ENCODE data around the gene PROS1. TPM values are rescaled to one million over a fixed set of nuclear protein-coding genes. Genes with fewer than 3 reads are reported as not detected.

The PROS1 gene
- total and polyA plus RNA-seq, 2 of the 4 experiments (the other 2 are of a cell fraction): 1.6 to 2.8 TPM

GRCh38 chr3:94020293-94020692 is 46.6 kb upstream of the PROS1 start:
- intact Hi-C loops (cut with micrococcal nuclease): no loop called here
- no peak overlapping the region for H3K9ac ChIP-seq (ENCODE audit: low read depth, low read length)

More at GRCh38 chr3:94020293-94020692, 46.6 kb upstream of the PROS1 start:
- BruUV-seq (replicated peaks): no TSS peak
- H3K4me1 ChIP-seq (ENCODE audit: control insufficient read depth, insufficient read depth, low read length): no peaks in the 10 kb centered on the region
- no peaks in the 10 kb centered on the region for H3K9me3 ChIP-seq (ENCODE audit: control insufficient read depth, insufficient read depth, low read length)
- H2AK9ac ChIP-seq (replicated peaks; ENCODE audit: low read depth, low read length, poor library complexity): no peak overlapping the region
- CTCF ChIA-PET: no interaction called here
- no peak overlapping the region for H4K5ac ChIP-seq (ENCODE audit: low read depth, low read length)
- dilution Hi-C loops (cut with HindIII; ENCODE audit: low sequenced_read_pairs, unreplicated experiment) (no loop called here), in situ Hi-C loops (cut with MboI; ENCODE audit: low sequenced_read_pairs) (no loop called here)
- H3K4me2 ChIP-seq (ENCODE audit: low read depth, low read length): no peak overlapping the region
- no peak overlapping the region for H3K14ac ChIP-seq (replicated peaks; ENCODE audit: low read depth, low read length)
- H3K79me1 ChIP-seq (ENCODE audit: low read depth in 1 of 2, low read length in 2 of 2): no peaks in the 10 kb centered on the region
- no peak overlapping the region for H2BK20ac ChIP-seq (ENCODE audit: low read depth, low read length)
- no peak overlapping the region for H3K4ac ChIP-seq (ENCODE audit: low read depth, low read length)
- no peak overlapping the region for H2BK15ac ChIP-seq (ENCODE audit: low read depth, low read length)
- no peak overlapping the region for H3K27ac ChIP-seq (ENCODE audit: insufficient read depth, low read length)
- DNase-seq (no peak), ATAC-seq (ENCODE audit: low read depth) (no peak)
- POLR2A ChIA-PET (ENCODE audit: unreplicated experiment): no interaction called here
- no peak overlapping the region for H3K4me3 ChIP-seq (ENCODE audit: insufficient read depth, low read depth, low read length)
- H2BK120ac ChIP-seq (ENCODE audit: low read depth, low read length): no peak overlapping the region
- H4K91ac ChIP-seq (ENCODE audit: insufficient read depth, low read depth, low read length): no peak overlapping the region
- no peaks in the 10 kb centered on the region for H4K20me1 ChIP-seq (ENCODE audit: insufficient read depth, low read length)
- H2BK5ac ChIP-seq (ENCODE audit: low read depth, low read length, poor library complexity, severe bottlenecking): no peak overlapping the region
- no peaks in the 10 kb centered on the region for H3K36me3 ChIP-seq (ENCODE audit: control insufficient read depth, insufficient read depth, low read length)
- H3K23ac ChIP-seq (ENCODE audit: low read depth, low read length): no peak overlapping the region
- no peak overlapping the region for H3K18ac ChIP-seq (ENCODE audit: low read depth, low read length)
- no peaks in the 10 kb centered on the region for H3K27me3 ChIP-seq (ENCODE audit: control insufficient read depth, insufficient read depth, low read length)
- TF ChIP-seq SMC3 (IDR thresholded peaks at IDR 0.05; ENCODE audit: low read depth, low read length) (no peak), RAD21 (IDR thresholded peaks at IDR 0.05; ENCODE audit: low read length) (no peak), CEBPB (IDR thresholded peaks at IDR 0.05; ENCODE audit: low read depth, low read length) (no peak), RFX5 (IDR thresholded peaks at IDR 0.05; ENCODE audit: low read depth, low read length) (no peak), MAFK (IDR thresholded peaks at IDR 0.05; ENCODE audit: low read depth, low read length) (no peak), USF2 (IDR thresholded peaks at IDR 0.05; ENCODE audit: low read depth, low read length) (no peak), CTCF (conservative IDR thresholded peaks at IDR 0.05; ENCODE audit: low read depth, low read length) (no peak), NFE2L2 (IDR thresholded peaks at IDR 0.05; ENCODE audit: low read depth, low read length) (no peak), MAZ (IDR thresholded peaks at IDR 0.05; ENCODE audit: borderline replicate concordance, low read depth, low read length) (no peak), POLR2A (IDR thresholded peaks at IDR 0.05; ENCODE audit: low read depth, low read length) (no peak), ELK1 (IDR thresholded peaks at IDR 0.05; ENCODE audit: borderline replicate concordance, low read depth, low read length) (no peak), FOS (IDR thresholded peaks at IDR 0.05; ENCODE audit: low read depth, low read length) (no peak), MXI1 (IDR thresholded peaks at IDR 0.05; ENCODE audit: borderline replicate concordance, low read depth, low read length) (no peak), BHLHE40 (IDR thresholded peaks at IDR 0.05; ENCODE audit: low read depth, low read length) (no peak)
- H3K56ac ChIP-seq (ENCODE audit: extremely low read depth, insufficient read depth, low read length): no peak overlapping the region
- WGBS, 2 experiments (ENCODE audit: extremely low coverage in 2 of 2, insufficient read length in 1 of 2): no CpG with 5 or more reads among the region's 3 CpGs
- H2AK5ac ChIP-seq (ENCODE audit: low read depth, low read length): no peak overlapping the region
- H3K9me1 ChIP-seq (ENCODE audit: insufficient read depth, low read length): no peaks in the 10 kb centered on the region
- no peak overlapping the region for H4K8ac ChIP-seq (ENCODE audit: low read depth in 2 of 2, low read length in 2 of 2)
- H2AFZ ChIP-seq (replicated peaks; ENCODE audit: low read length, poor library complexity): no peak overlapping the region

Data from IMR-90 (cell line).